HG03066 (cell line): Measurements from ENCODE around the gene RRAGD.
A peak's percentile ranks its signal among the peaks of the same experiment; 100 is the strongest.
"Not testable (repeated sequence)": the region's sequence is repeated elsewhere in the genome, so short reads cannot be mapped to it uniquely, and the experiment has no call there.

Experiments
- ATAC-seq: cut with Tn5 transposase; IDR thresholded peaks from one replicate; pipeline ENCODE4 v1.9.1; 2021; ENCODE audit warnings: low read depth; ENCODE audit not compliant: unreplicated experiment

Gene RRAGD

DNA sequence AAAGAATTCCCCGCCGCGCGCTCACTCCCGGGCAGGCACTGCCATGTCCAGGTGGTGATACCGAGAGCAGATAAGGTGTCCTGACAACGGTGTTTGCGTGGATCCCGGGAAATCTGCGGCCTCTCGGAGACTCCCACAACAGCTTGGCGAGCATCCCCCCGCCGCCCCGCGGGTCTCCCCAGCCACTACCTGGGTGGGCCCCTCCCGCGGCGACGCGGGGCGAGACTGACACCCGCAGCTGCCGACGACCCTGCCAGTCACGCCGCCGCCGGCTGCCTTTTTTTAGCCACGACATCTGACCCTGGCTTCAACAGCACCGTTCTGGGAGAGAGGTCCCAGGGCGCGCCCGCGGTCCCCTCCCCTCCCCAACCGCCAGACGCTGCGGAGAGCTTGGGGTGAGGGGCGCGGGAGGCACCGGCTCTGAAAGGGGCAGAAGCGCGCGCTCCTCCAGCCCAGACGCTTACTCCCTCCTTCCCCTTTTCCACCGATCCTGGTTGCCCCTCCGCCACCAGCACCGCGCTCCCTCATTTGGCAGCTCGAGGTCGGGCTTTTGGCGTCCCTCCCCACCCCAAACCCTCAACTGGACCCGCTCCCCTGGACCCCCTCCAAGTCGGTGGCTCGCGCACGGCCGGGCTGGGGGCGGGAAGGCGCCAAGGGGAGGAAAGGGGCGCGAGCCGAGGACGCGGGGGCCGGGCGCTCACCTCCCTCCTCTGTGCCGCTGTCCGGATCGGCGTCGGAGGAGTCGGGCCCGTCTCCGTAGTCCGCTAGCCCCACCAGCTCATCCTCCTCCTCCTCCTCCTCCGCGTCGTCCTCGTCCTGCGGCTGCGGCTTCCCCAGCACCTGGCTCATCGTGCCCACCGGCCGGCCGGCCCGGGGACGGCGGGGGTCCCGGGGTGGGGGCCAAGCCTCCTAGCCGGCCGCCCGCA lies 665 bp downstream of the RRAGD start:
- peak; percentile 37 for ATAC-seq

DNA sequence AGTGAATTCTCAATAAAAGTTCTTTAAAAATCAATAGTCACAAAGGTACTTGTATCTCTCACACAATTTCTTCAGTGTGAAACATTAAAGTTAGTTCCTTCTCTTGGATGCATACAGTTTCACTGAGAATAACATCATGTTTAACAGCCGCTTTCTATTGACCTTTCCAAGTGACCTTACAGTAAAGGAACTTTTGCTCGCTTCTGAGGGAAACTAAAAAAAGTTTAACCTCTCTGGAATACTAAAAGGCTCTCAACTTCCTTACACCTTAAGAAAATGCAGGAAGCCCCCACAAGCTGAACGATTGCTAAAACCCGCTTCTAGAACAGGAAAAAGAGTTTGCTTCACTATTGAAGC lies 1.3 kb downstream of the RRAGD start:
- ATAC-seq: no peak

DNA sequence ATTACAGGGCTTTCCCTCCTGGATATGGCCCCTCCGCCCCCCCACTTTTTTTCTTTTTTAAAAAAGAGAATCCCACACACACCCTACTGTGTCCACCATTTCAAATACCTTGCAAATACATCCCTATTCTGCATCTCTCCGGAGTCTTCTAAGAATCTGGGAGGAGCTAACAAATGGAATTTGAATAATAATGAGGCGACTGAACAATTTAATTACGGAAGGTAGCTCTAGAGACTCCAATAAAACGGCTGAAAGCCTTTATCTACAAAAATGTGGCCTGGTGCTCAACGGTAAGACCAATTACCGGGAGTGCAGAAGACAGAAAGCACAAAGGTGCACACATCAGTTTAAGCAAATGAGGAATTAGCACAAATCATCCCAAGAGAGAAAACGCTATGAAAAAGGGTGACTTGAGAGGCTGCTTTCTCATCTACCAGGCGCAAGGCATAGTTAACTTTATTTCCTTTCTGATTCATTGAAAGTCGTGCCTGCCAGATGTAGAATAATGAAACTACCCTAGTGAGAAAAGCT lies 1.8 kb downstream of the RRAGD start:
- no peak for ATAC-seq

DNA sequence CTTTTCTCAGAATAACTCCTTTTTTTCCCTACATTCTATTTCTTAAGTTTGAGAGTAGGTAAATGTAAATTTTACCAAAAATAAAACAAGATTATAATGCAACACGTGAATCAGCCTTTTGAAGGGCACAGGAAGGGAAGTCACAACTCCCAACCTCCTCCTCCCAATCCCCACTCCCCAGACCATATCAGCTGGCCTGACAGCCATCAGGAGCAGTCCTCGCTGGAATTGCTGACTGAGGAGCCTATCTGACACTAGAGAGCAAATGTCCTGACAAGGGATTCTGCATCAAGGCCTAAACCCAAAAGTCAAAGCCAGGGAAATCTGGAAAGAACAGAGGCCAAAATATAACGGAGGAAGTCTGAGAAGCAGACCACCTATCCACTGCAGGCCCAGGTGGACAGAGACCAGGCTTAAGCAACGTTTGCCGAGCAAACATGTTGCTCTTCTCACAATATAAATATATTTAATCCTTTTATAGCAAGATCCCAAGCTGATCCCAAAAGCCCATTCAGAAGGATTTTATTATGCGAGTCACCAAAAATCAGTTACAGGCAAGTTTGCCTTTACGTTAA lies 2.5 kb downstream of the RRAGD start:
- ATAC-seq: no peak

DNA sequence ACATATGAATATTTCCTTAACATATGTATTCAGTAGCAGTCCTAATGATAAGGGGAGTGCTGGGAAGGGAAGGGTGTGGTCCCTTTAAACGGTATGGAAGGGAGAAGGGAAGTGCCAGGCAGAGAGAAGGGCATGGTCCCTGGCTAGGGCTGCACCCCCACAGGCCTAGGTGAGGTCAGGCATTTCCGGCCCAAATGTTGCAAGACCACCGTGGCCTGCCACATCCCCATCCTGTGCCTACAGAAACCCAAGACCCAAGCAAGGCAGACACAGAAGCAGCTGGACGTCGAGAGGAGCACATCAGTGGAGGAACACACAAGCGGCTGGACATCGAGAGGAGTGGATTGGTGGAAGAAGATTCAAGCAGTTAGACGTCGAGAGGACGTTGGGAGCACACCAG lies 5.9 kb downstream of the RRAGD start:
- no peak for ATAC-seq

DNA sequence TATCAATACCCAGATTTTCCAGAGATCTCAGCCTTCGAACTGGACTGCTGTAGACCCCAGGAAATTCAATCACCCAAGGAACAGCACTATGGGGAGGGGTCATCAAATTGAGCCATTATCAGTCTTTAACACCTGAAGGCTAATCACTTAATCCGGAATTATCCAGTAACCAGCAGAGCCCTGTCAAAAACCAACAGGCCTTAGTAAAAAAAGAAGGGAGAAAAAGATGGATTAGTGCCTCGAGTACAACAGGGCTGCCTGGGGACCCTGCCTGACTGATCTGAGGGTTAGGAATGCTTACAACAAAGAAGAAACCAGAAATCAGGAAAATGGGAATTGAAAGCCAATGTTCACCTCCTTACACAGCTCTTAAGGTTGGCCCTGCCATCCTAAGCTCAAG lies 7.6 kb downstream of the RRAGD start:
- ATAC-seq: no peak

DNA sequence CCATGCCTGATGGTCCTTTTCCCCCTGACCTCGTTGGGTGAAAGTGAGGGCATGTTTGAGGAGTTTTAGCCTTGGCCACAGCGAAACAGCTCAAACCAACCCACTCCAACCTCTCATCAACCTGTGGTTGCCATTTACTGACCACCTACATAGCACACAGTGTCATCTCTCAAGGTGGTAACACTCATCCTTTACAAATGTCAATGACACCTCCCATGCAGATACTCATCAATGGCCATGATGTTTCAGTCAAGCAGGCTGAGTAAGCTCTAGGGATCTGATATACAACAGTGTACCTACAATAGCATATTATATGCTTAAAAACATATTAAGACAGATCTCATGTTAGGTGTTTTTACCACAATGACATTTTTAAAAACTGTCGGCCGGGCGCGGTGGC lies 9.3 kb downstream of the RRAGD start:
- ATAC-seq: no peak

DNA sequence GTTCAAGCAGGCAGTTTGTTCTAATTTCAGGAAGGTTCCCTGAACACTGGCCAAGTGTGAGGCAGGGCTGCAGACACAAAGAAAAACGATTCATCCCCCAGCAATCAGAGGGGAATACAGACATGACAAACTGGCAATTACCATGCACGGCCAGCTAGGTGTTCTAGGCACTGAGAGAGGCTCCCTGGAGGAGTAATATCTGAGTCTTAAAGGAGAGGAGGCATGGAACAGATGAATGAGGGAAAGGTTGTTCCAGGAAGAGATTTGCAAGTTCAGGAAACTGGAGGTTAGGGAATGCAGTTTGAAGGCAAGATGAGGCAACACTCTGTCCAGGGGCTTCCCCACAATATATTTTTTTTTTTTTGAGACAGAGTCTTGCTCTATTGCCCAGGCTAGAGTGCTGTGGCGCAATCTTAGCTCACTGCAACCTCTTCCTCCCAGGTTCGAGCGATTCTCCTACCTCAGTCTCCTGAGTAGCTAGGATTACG lies 11.1 kb downstream of the RRAGD start:
- ATAC-seq: no peak

DNA sequence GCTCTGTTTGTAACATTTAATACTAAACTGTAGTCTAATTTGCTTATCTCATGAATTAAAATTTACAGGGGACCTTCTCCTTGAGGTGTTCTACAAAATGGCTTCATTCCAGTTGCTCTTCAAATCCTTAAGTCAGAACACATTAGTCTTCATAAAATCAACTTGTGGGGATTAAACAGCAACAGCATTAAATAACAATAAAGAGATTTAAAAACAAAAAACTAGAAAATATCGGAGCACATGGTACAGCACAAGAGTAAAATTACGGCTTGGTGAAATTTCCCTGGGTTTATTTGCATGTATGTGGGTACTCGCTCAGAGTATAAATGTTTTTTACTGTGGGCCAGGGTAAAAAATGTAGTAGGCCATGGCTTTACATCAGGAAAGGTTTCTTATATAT lies 12.0 kb downstream of the RRAGD start:
- no peak for ATAC-seq

DNA sequence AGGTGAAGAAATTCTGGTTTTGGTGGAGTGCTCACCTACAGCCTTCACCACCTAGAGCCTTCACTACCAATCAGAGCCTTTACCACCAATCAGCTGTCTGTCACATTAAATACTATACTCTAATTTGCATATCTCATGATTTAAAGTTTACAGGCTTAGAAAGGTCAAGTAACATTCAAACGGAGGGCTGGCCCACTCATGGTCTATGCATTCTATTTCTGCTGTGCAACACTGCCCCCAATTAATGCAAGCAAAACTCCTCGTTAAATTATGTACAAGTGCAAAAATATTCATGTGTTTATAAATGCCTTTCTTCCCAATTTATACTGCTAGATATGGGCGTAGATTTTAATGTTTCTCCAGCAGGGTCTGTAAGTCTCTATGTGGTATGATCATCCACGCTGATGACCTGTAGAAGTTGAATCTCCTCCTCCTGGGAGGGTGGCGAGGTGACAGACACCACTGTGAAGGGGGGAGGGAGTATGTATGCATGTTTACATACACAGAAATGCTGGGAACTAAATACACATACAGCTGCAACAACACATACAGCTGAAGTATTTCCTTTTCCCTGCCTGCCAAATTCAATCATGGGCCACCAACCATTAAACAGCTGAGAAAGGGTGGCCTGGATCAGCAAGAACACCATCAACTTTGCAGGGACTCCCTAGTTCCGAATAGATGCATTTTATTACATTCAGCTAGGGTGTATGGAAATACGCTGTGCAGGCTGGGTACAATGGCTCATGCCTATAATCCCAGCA lies 13.1 kb downstream of the RRAGD start:
- no peak for ATAC-seq

DNA sequence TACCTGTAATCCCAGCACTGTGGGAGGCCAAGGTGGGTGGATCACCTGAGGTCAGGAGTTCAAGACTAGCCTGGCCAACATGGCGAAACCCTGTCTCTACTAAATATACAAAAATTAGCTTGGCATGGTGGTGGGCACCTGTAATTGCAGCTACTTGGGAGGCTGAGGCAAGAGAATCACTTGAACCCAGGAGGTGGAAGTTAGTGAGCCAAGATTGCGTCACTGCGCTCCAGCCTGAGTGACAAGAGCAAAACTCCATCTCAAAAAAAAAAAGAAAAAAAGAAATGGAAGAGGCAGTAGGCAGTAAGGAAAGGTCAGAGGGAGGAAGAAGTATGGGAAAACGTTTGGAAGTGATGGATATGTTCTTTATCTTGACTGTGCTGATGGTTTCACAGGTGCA lies 14.2 kb downstream of the RRAGD start:
- not testable (repeated sequence) for ATAC-seq

DNA sequence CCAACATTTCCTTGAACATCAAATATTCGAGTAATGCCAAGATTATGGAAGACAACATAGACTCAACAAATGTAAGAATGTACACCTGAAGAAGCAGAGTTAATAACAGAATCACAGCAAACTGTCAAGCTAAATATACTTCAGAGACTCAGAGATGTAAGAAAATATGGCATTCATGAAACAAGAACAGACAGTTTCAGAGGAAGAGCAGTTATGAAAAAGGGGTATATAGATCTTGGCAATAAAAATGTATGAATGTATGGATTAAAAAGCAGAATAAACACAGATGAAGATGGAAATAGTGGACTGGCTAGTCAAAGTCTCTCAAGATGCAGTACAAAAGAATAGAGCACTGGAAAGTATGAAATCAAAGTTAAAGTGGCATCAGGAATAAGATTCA lies 18.4 kb downstream of the RRAGD start:
- ATAC-seq: no peak

DNA sequence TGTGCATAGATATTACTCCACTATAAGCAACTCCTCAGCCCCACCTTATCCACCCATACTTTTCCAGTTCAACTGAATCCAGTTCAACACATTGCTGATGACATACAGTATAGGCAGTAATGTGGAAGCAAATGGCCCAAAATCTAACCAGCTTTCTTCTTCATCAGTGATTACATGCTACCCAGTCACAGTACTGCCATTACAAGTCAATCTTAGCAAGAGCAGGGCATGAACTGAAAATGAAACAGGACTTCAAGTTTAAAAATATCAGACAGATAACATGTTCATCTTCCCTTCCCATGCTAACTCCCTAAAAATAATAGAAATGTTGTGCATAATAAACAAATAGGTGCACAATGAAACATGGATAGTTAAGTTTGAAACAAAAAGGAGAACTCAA lies 19.2 kb downstream of the RRAGD start:
- no peak for ATAC-seq

DNA sequence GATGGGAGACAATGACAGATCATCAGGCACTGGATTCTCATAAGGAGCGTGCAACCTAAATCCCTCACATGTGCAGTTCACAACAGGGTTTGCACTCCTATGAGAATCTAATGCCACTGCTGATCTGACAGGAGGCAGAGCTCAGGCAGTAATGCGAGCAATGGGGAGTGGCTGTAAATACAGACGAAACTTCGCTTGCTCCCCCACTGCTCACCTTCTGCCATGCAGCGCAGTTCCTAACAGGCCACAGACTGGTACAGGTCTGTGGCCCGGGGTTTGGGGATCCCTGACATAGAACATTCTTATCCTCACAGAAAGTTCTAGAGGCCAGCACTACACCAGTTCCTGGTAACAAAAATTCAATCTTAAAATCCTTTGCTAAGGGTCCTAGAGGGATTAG lies 23.2 kb downstream of the RRAGD start:
- ATAC-seq: no peak

DNA sequence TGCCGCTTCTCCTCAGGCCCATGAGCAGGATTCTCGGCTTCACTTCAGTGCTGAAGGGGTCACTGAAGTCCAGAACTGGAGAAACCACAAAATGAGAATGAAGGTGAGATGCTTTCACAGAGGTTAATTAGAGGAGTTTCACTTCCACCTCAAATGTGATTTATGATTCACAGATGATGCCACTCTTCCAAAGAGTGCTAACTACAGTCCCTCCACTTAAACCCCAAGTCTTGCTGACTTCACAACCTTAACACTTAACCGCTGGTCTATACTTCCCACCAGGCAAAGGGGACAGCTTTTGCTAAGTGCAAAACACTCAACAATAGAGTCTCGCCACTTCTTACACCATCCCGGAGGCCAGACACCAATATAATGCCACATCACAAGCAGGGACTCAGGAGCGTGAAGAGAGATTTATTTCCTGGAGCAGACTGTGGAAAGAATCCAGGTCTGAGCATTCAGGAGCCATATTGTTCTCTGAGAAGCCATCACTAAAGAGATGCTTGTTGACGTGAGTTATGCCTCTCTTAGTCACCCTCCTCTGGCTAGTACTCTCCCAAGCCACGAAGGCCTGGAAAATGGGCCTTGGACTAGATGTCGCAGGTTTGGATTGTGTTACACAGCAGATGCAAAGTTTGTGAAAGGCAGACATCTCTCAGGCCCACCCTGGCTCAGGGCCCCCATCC lies 24.4 kb downstream of the RRAGD start:
- peak; percentile 92 for ATAC-seq

DNA sequence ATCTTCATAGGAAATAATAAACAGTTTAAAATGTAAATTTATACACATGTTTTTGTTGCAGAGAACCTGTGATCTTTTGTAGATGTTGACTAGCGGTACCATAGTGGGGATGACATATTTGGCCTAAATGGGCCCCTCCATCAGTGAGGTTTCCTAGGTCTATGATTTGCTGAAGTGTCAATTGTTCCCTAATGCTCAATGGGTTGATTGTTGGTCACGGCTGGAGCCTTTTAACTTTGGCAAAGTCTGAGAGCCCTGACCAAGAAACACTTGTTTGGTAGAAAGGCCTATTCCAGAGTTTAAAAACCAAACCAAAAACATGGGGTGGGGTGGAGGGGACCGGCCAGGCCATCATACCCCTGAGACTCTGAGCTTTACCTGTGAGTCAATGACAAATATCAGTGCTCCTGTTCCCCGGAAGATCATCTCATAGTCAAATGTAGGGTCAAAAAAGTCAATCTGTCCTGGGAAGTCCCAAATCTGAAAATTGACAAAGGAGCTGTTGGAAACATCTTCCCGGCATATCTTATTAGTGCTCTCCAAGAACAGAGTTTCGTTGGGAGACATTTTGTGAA lies 25.1 kb downstream of the RRAGD start:
- ATAC-seq: peak; percentile 28

DNA sequence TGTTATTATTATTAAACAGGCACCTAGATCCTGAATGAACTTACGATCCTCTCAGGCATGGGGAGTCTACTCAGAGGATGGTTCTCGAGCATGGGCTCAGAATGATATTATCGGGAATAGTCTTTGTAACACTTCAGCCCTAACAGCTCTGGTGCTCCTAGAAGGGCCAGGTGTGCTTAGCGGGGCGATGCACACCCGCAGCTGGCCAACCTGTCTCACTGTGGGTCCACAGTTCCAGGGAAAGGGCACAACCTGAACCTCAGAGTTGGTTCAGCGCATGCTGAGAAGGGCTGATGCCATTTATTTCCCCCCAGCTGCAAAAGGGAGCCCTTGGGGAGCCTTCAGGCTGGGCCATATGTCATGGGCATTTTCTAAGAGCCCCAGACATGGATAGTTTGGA lies 26.2 kb downstream of the RRAGD start:
- ATAC-seq: no peak

DNA sequence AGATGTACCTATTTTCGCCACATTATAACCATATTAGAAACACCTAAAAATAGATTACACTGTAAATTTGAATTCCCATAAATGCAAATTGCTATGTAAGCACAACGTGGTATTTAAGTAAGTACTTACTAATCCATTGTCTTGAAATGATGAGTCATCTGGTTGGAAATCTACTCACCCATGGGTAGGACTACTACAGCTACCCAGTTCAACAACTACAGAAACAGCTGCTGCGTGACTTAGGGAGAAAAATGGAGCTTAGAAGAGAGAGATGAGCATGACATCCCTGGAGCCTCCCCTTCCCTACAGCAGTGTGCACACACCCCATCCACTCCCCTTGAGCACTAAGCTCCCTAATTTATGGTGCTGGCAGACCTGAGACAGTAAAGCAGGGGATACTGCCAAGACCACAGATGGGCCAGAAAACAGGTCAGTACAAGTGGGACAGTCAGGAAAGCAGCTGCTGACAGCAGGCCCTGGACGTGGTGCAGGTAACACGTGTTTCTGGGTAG lies 26.9 kb downstream of the RRAGD start:
- no peak for ATAC-seq

DNA sequence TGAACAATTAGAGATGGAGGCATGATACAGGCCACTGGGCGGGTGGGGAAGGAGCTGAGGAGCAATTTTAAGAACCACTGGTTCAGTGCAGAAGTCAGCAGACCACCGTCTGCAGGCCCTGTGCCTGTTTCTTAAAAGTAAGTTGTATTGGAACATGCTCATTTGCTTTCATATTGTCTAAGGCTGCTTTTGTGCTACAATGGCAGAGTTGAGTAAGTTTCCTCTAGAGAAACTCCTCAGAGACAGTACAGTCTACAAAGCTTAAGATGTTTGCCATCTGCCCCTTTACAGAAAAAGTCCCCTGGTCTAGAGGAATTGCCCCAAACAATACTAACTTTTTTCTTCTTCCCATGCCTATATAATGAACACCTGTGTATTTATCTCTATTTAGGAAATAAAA lies 31.0 kb downstream of the RRAGD start:
- no peak for ATAC-seq

DNA sequence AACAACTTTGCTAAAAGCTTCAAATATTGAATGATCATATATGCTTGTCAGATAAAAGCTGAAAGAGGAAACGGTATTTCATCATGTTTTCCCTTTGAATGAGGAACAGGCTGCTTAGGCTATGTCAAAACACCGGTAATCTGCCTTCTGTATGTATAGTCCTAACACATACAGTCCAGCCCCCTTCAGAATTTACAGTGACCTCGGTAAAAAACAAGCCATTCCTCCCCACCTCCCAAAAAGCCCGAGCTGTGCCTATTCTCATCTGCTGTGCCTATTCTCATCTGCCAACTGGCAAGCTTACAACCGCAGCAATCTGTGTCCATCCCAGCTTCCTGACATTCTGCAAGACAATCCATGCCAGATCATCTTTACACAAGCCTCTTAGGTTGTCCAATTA lies 32.8 kb downstream of the RRAGD start:
- ATAC-seq: no peak
